PC-3 (cell line): ENCODE data around the gene DSTN. TPM values are rescaled to one million over a fixed set of nuclear protein-coding genes. Genes with fewer than 3 reads are reported as not detected.

ENCODE experiments used
- ATAC-seq: fragments of 200-7000 bp; cut with Tn5 transposase; 2 replicates; pipeline ENCODE4 v1.9.1; 2020; ENCODE audit warnings: mild to moderate bottlenecking, moderate library complexity
- BruUV-seq: library from RNA; stranded (reverse); fragments of 400-500 nt; replicated peaks from 2 replicates; lab custom pipeline; 2021; lab: Mats Ljungman, UMichigan
- CTCF ChIA-PET: fragments of 300-600 bp; sonication (Branson Sonifier 250); formaldehyde crosslinking; loops from one replicate; lab custom pipeline; 2022; ENCODE audit warnings: antibody characterized with exemption; lab: Charles Lee
- POLR2A ChIA-PET: fragments of 300-600 bp; sonication (Branson Sonifier 250); formaldehyde crosslinking; loops from one replicate; lab custom pipeline; 2022; ENCODE audit warnings: antibody characterized with exemption; ENCODE audit not compliant: unreplicated experiment; lab: Charles Lee
- DNase-seq: peaks from one replicate; pipeline ENCODE4 v3.0.0-alpha.2; 2015
- H2AFZ ChIP-seq: fragments of 300-600 bp; sonication (generic); 2 replicates; pipeline ENCODE4 v1.6.0; 2016; ENCODE audit warnings: antibody characterized with exemption, low read length
- H3F3A ChIP-seq: fragments of 300-600 bp; sonication (generic); one replicate; pipeline ENCODE4 v1.6.0; 2017; ENCODE audit warnings: antibody characterized with exemption, low read length, control low read depth, mild to moderate bottlenecking; ENCODE audit not compliant: unreplicated experiment
- H3K27ac ChIP-seq: fragments of 300-600 bp; sonication (generic); 2 replicates; pipeline ENCODE4 v1.5.1; 2016; ENCODE audit warnings: mild to moderate bottlenecking, low read length
- H3K27me3 ChIP-seq: fragments of 300-600 bp; sonication (generic); 2 replicates; pipeline ENCODE4 v1.6.1; 2016; ENCODE audit warnings: low read length, mixed read lengths
- H3K36me3 ChIP-seq: fragments of 300-600 bp; sonication (generic); 2 replicates; pipeline ENCODE4 v1.6.1; 2016; ENCODE audit warnings: low read depth, mixed run types, low read length, mixed read lengths
- H3K4me1 ChIP-seq: fragments of 300-600 bp; sonication (generic); 2 replicates; pipeline ENCODE4 v1.5.1; 2016; ENCODE audit warnings: low read length; ENCODE audit not compliant: insufficient read depth
- H3K4me2 ChIP-seq: fragments of 300-600 bp; sonication (generic); 2 replicates; pipeline ENCODE4 v1.6.0; 2016; ENCODE audit warnings: low read length
- H3K4me3 ChIP-seq: fragments of 300-600 bp; sonication (generic); 2 replicates; pipeline ENCODE4 v1.5.1; 2016; ENCODE audit warnings: mild to moderate bottlenecking, low read length, mixed read lengths
- H3K79me2 ChIP-seq: fragments of 300-600 bp; sonication (generic); 2 replicates; pipeline ENCODE4 v1.6.1; 2017; ENCODE audit warnings: low read length, mixed read lengths
- H3K9ac ChIP-seq: fragments of 300-600 bp; sonication (generic); 2 replicates; pipeline ENCODE4 v1.6.0; 2016; ENCODE audit warnings: mild to moderate bottlenecking, low read length
- H3K9me2 ChIP-seq: fragments of 300-600 bp; sonication (generic); replicated peaks from 2 replicates; pipeline ENCODE4 v1.6.1; 2016; ENCODE audit warnings: mixed run types, low read length, mixed read lengths
- H3K9me3 ChIP-seq: fragments of 300-600 bp; sonication (generic); 2 replicates; pipeline ENCODE4 v1.6.1; 2016; ENCODE audit warnings: low read length, mixed read lengths
- H4K20me1 ChIP-seq: fragments of 300-600 bp; sonication (generic); 2 replicates; pipeline ENCODE4 v1.6.1; 2016; ENCODE audit warnings: low read length, mixed read lengths
- CTCF ChIP-seq: fragments of 300-600 bp; sonication (generic); conservative IDR thresholded peaks from 2 replicates; pipeline ENCODE4 v1.5.1; 2017; ENCODE audit warnings: antibody characterized with exemption, low read depth, mild to moderate bottlenecking, low read length
- EZH2 ChIP-seq: fragments of 300-600 bp; sonication (generic); IDR thresholded peaks from one replicate; pipeline ENCODE4 v1.6.1; 2017; ENCODE audit warnings: antibody characterized with exemption, mild to moderate bottlenecking, low read length; ENCODE audit not compliant: unreplicated experiment
- EZH2phosphoT487 ChIP-seq: fragments of 300-600 bp; sonication (generic); IDR thresholded peaks from 2 replicates; pipeline ENCODE4 v1.6.1; 2018; ENCODE audit warnings: mild to moderate bottlenecking, antibody characterized with exemption, low read length, borderline replicate concordance
- intact Hi-C: fragments of 100-400 bp; cut with micrococcal nuclease; formaldehyde crosslinking; loops from 2 replicates; pipeline ENCODE4 v1.9.0; 2023
- total RNA-seq: library from RNA; depleted of rRNA; stranded (reverse); fragments of >200 nt; gene quantifications from 2 replicates; pipeline ENCODE4 v1.2.3, GENCODE V29; 2014

DSTN gene
- total RNA-seq, 1 experiment from 2014 or later = 182 TPM

- no peaks in the 10 kb centered on the region for H3K27me3 ChIP-seq
- TF ChIP-seq EZH2phosphoT487 (no peak), CTCF (no peak), EZH2 (no peak)
- no peak overlapping the region for H2AFZ ChIP-seq
- no peaks in the 10 kb centered on the region for H3K9me2 ChIP-seq
- intact Hi-C loops = no loop called here
- no peak overlapping the region for H3K4me3 ChIP-seq
- H4K20me1 ChIP-seq = 0 out of 2 replicates have a peak, but pooled peaks cover 3% of the 10 kb centered on the region
- no peak for ATAC-seq
- no peaks in the 10 kb centered on the region for H3F3A ChIP-seq
- no peaks in the 10 kb centered on the region for H3K4me1 ChIP-seq
- ChIA-PET POLR2A (no interaction called here), CTCF (no interaction called here)
- peaks cover 5% of the 10 kb centered on the region; the same call in 1 of the 2 replicates for H3K79me2 ChIP-seq
- H3K4me2 ChIP-seq = no peak overlapping the region
- DNase-seq = no peak
- H3K9ac ChIP-seq = no peak overlapping the region
- H3K36me3 ChIP-seq = peaks cover 61% of the 10 kb centered on the region; the same call in 1 of the 2 replicates
- no peak overlapping the region for H3K27ac ChIP-seq
- no peaks in the 10 kb centered on the region for H3K9me3 ChIP-seq
- BruUV-seq = no TSS peak
Observed at GRCh38 chr20:17634661-17635331, 64.9 kb downstream of the DSTN start.

- DNase-seq (no peak), ATAC-seq (no peak)
- Histone ChIP-seq H3K4me2 (no peak overlapping the region), H2AFZ (no peak overlapping the region), H3K4me3 (no peak overlapping the region), H4K20me1 (0 out of 2 replicates have a peak, but pooled peaks cover 3% of the 10 kb centered on the region), H3K27ac (no peak overlapping the region), H3K27me3 (no peaks in the 10 kb centered on the region), H3K9me3 (no peaks in the 10 kb centered on the region), H3K9me2 (no peaks in the 10 kb centered on the region), H3K4me1 (no peaks in the 10 kb centered on the region), H3K79me2 (peaks cover 5% of the 10 kb centered on the region; the same call in 1 of the 2 replicates), H3K36me3 (peaks cover 62% of the 10 kb centered on the region; the same call in 1 of the 2 replicates), H3K9ac (no peak overlapping the region), H3F3A (no peaks in the 10 kb centered on the region)
- TF ChIP-seq EZH2phosphoT487 (no peak), CTCF (no peak), EZH2 (no peak)
- BruUV-seq = no TSS peak
- CTCF ChIA-PET = no interaction called here
- POLR2A ChIA-PET = no interaction called here
- intact Hi-C loops = no loop called here
Observed at GRCh38 chr20:17635332-17636244, 65.7 kb downstream of the DSTN start.
